PC-9 (cell line): ENCODE data around the gene REPS2. TPM values are rescaled to one million over a fixed set of nuclear protein-coding genes. Genes with fewer than 3 reads are reported as not detected.

ENCODE experiments used
- BruUV-seq: library from RNA; stranded (reverse); fragments of 400-500 nt; replicated peaks from 2 replicates; lab custom pipeline; 2021; lab: Mats Ljungman, UMichigan
- CTCF ChIA-PET: fragments of 300-600 bp; sonication (Branson Sonifier 250); formaldehyde crosslinking; loops from one replicate; lab custom pipeline; 2022; ENCODE audit warnings: antibody characterized with exemption; lab: Charles Lee
- POLR2A ChIA-PET: fragments of 300-600 bp; sonication (Branson Sonifier 250); formaldehyde crosslinking; loops from one replicate; lab custom pipeline; 2022; ENCODE audit warnings: antibody characterized with exemption; ENCODE audit not compliant: unreplicated experiment; lab: Charles Lee
- DNase-seq, 2 experiments: peaks; one replicate each; pipeline versions ENCODE4 v3.0.0 to v3.0.0-alpha.2; 2015 to 2022; ENCODE audit warnings: mixed read lengths in 1 of 2
- H2AFZ ChIP-seq: fragments of 200-600 bp; sonication (generic); 2 replicates; pipeline ENCODE4 v1.8.1; 2017; ENCODE audit warnings: antibody characterized with exemption
- H3F3A ChIP-seq: fragments of 200-600 bp; sonication (generic); 2 replicates; pipeline ENCODE4 v1.8.1; 2017; ENCODE audit warnings: antibody characterized with exemption, mild to moderate bottlenecking, low read depth; ENCODE audit not compliant: insufficient read depth
- H3K27ac ChIP-seq: fragments of 200-600 bp; sonication (generic); 2 replicates; pipeline ENCODE4 v1.6.1; 2016; ENCODE audit warnings: mixed run types
- H3K27me3 ChIP-seq: fragments of 200-600 bp; sonication (generic); 2 replicates; pipeline ENCODE4 v1.6.1; 2016; ENCODE audit warnings: low read depth, mixed run types; ENCODE audit not compliant: insufficient read depth
- H3K36me3 ChIP-seq: fragments of 200-600 bp; sonication (generic); 2 replicates; pipeline ENCODE4 v1.6.1; 2016; ENCODE audit warnings: low read depth, mixed run types
- H3K4me1 ChIP-seq: fragments of 200-600 bp; sonication (generic); replicated peaks from 2 replicates; pipeline ENCODE4 v1.6.1; 2016; ENCODE audit warnings: mixed run types; ENCODE audit not compliant: insufficient read depth
- H3K4me2 ChIP-seq: fragments of 200-600 bp; sonication (generic); 2 replicates; pipeline ENCODE4 v1.6.1; 2017; ENCODE audit warnings: mixed run types
- H3K4me3 ChIP-seq: fragments of 200-600 bp; sonication (generic); 2 replicates; pipeline ENCODE4 v1.6.1; 2016; ENCODE audit warnings: mixed run types
- H3K79me2 ChIP-seq: fragments of 200-600 bp; sonication (generic); 2 replicates; pipeline ENCODE4 v1.6.1; 2017; ENCODE audit warnings: low read depth, mixed run types
- H3K9me2 ChIP-seq: fragments of 200-600 bp; sonication (generic); 2 replicates; pipeline ENCODE4 v1.8.1; 2017; ENCODE audit warnings: mild to moderate bottlenecking; ENCODE audit not compliant: insufficient read depth
- H3K9me3 ChIP-seq: fragments of 200-600 bp; sonication (generic); 2 replicates; pipeline ENCODE4 v1.8.1; 2016; ENCODE audit warnings: low read depth; ENCODE audit not compliant: insufficient read depth
- H4K20me1 ChIP-seq: fragments of 200-600 bp; sonication (generic); 2 replicates; pipeline ENCODE4 v1.8.1; 2017; ENCODE audit not compliant: insufficient read depth
- CTCF ChIP-seq: fragments of 200-600 bp; sonication (generic); conservative IDR thresholded peaks from 2 replicates; pipeline ENCODE4 v1.6.1; 2017; ENCODE audit warnings: mixed run types, antibody characterized with exemption, mild to moderate bottlenecking, moderate library complexity
- EZH2 ChIP-seq: fragments of 200-600 bp; sonication (generic); IDR thresholded peaks from 2 replicates; pipeline ENCODE4 v1.8.0; 2017; ENCODE audit warnings: antibody characterized with exemption, low read depth
- intact Hi-C: fragments of 100-400 bp; cut with micrococcal nuclease; formaldehyde crosslinking; loops from one replicate; pipeline ENCODE4 v1.10.0; 2022; ENCODE audit not compliant: unreplicated experiment
- total RNA-seq: library from RNA; stranded (reverse); gene quantifications from 2 replicates; pipeline ENCODE4 v1.2.3, GENCODE V29; 2021

Gene REPS2
- total RNA-seq, 1 experiment from 2014 or later, result 29.2 TPM

- CTCF ChIA-PET, result interaction anchor here (1.1 kb wide), 1 partner anchor 79 kb away, joined by 4 read pairs; no protein-coding TSS in a partner anchor
- H3K4me1 ChIP-seq, result peaks cover 7% of the 10 kb centered on the region; the same call in 1 of the 2 replicates
Observed at GRCh38 chrX:16971694-16972093, 25.2 kb downstream of the REPS2 start.

GRCh38 chrX:16975233-16975632 is 28.8 kb downstream of the REPS2 start:
- Histone ChIP-seq H3K4me3 (no peak overlapping the region), H3K9me3 (peaks cover 5% of the 10 kb centered on the region; the same call in 1 of the 2 replicates), H4K20me1 (no peaks in the 10 kb centered on the region), H3K79me2 (no peaks in the 10 kb centered on the region), H3K4me1 (peaks cover 7% of the 10 kb centered on the region; the same call in 1 of the 2 replicates), H3K27ac (no peak overlapping the region), H2AFZ (no peak overlapping the region), H3K4me2 (no peak overlapping the region), H3K36me3 (no peaks in the 10 kb centered on the region), H3K27me3 (no peaks in the 10 kb centered on the region), H3F3A (no peaks in the 10 kb centered on the region; the same call in 1 of the 2 replicates), H3K9me2 (no peaks in the 10 kb centered on the region)
- BruUV-seq, result no TSS peak
- TF ChIP-seq EZH2 (no peak), CTCF (no peak)
- ChIA-PET CTCF (no interaction called here), POLR2A (no interaction called here)
- no peak for DNase-seq
- intact Hi-C loops, result no loop called here

More at GRCh38 chrX:16971694-16972093, 25.2 kb downstream of the REPS2 start:
- no peak for TF ChIP-seq EZH2
- TF ChIP-seq CTCF, result no peak
- Histone ChIP-seq H3K79me2 (no peaks in the 10 kb centered on the region), H2AFZ (no peak overlapping the region), H3K9me3 (peaks cover 5% of the 10 kb centered on the region; the same call in 1 of the 2 replicates), H3K4me3 (no peak overlapping the region), H3F3A (no peaks in the 10 kb centered on the region; the same call in 1 of the 2 replicates), H3K9me2 (no peaks in the 10 kb centered on the region), H3K36me3 (no peaks in the 10 kb centered on the region), H3K4me2 (no peak overlapping the region), H3K27me3 (no peaks in the 10 kb centered on the region), H3K27ac (no peak overlapping the region), H4K20me1 (no peaks in the 10 kb centered on the region)
- POLR2A ChIA-PET, result no interaction called here
- intact Hi-C loops, result no loop called here
- no peak for DNase-seq
- BruUV-seq, result no TSS peak

- Histone ChIP-seq H3K4me3 (no peak overlapping the region), H4K20me1 (no peaks in the 10 kb centered on the region), H3K27ac (no peak overlapping the region), H3K4me1 (no peaks in the 10 kb centered on the region), H3K9me3 (no peaks in the 10 kb centered on the region), H2AFZ (no peak overlapping the region), H3K9me2 (no peaks in the 10 kb centered on the region), H3K79me2 (no peaks in the 10 kb centered on the region), H3K4me2 (no peak overlapping the region), H3F3A (no peaks in the 10 kb centered on the region), H3K36me3 (no peaks in the 10 kb centered on the region), H3K27me3 (no peaks in the 10 kb centered on the region)
- POLR2A ChIA-PET, result no interaction called here
- CTCF ChIA-PET, result interaction anchor here (0.6 kb wide), 1 partner anchor 309 kb away, joined by 3 read pairs; no protein-coding TSS in a partner anchor
- BruUV-seq, result no TSS peak
- intact Hi-C loops, result no loop called here
- TF ChIP-seq EZH2, result no peak
- no peak for DNase-seq
Observed at GRCh38 chrX:16977771-16978170, 31.3 kb downstream of the REPS2 start.
